Measurements from ENCODE around the gene ARL6IP5.

DNA sequence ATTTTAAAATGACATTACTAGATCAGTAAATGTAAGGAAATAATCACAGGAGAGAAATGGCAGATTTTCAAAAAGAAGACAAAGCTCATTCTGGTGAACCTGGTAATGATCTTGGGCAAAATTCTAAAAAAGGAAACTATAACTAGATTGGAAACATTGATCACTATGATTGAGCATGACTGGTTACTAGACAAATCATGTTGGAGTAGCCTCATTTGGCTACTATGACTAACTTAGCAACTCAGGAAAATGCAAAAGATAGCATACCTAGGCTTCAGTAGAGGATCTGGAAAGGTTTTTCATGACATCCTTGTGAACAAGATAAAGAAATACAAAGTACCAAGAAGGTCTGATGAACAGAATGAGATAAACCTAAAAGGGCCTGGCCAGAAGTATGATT is 25.0 kb upstream of the ARL6IP5 start:
- no peak for TF ChIP-seq ARNTL (CRISPR knock-in tag; IDR thresholded peaks at IDR 0.05; ENCODE audit: borderline replicate concordance, low read depth)
- TF ChIP-seq ZNF8 (CRISPR knock-in tag; IDR thresholded peaks at IDR 0.05) = no peak
- TF ChIP-seq, protein P1, sequence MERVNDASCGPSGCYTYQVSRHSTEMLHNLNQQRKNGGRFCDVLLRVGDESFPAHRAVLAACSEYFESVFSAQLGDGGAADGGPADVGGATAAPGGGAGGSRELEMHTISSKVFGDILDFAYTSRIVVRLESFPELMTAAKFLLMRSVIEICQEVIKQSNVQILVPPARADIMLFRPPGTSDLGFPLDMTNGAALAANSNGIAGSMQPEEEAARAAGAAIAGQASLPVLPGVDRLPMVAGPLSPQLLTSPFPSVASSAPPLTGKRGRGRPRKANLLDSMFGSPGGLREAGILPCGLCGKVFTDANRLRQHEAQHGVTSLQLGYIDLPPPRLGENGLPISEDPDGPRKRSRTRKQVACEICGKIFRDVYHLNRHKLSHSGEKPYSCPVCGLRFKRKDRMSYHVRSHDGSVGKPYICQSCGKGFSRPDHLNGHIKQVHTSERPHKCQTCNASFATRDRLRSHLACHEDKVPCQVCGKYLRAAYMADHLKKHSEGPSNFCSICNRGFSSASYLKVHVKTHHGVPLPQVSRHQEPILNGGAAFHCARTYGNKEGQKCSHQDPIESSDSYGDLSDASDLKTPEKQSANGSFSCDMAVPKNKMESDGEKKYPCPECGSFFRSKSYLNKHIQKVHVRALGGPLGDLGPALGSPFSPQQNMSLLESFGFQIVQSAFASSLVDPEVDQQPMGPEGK (CRISPR knock-in tag; IDR thresholded peaks at IDR 0.05; ENCODE audit: borderline replicate concordance) = no peak
- TF ChIP-seq ZFP30 (CRISPR knock-in tag; IDR thresholded peaks at IDR 0.05) = no peak
- no peak for TF ChIP-seq ZNF565 (CRISPR knock-in tag; conservative IDR thresholded peaks at IDR 0.05; ENCODE audit: low read depth)
- TF ChIP-seq ZC3H10 (CRISPR knock-in tag; IDR thresholded peaks at IDR 0.05) = no peak
- no peak for TF ChIP-seq CSDC2 (CRISPR knock-in tag; IDR thresholded peaks at IDR 0.05)
- TF ChIP-seq, protein P2, sequence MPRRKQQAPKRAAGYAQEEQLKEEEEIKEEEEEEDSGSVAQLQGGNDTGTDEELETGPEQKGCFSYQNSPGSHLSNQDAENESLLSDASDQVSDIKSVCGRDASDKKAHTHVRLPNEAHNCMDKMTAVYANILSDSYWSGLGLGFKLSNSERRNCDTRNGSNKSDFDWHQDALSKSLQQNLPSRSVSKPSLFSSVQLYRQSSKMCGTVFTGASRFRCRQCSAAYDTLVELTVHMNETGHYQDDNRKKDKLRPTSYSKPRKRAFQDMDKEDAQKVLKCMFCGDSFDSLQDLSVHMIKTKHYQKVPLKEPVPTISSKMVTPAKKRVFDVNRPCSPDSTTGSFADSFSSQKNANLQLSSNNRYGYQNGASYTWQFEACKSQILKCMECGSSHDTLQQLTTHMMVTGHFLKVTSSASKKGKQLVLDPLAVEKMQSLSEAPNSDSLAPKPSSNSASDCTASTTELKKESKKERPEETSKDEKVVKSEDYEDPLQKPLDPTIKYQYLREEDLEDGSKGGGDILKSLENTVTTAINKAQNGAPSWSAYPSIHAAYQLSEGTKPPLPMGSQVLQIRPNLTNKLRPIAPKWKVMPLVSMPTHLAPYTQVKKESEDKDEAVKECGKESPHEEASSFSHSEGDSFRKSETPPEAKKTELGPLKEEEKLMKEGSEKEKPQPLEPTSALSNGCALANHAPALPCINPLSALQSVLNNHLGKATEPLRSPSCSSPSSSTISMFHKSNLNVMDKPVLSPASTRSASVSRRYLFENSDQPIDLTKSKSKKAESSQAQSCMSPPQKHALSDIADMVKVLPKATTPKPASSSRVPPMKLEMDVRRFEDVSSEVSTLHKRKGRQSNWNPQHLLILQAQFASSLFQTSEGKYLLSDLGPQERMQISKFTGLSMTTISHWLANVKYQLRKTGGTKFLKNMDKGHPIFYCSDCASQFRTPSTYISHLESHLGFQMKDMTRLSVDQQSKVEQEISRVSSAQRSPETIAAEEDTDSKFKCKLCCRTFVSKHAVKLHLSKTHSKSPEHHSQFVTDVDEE (CRISPR knock-in tag; IDR thresholded peaks at IDR 0.05) = no peak
- TF ChIP-seq, protein P3, sequence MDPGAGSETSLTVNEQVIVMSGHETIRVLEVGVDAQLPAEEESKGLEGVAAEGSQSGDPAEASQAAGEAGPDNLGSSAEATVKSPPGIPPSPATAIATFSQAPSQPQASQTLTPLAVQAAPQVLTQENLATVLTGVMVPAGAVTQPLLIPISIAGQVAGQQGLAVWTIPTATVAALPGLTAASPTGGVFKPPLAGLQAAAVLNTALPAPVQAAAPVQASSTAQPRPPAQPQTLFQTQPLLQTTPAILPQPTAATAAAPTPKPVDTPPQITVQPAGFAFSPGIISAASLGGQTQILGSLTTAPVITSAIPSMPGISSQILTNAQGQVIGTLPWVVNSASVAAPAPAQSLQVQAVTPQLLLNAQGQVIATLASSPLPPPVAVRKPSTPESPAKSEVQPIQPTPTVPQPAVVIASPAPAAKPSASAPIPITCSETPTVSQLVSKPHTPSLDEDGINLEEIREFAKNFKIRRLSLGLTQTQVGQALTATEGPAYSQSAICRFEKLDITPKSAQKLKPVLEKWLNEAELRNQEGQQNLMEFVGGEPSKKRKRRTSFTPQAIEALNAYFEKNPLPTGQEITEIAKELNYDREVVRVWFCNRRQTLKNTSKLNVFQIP (CRISPR knock-in tag; IDR thresholded peaks at IDR 0.05; ENCODE audit: borderline replicate concordance, low read depth) = no peak
- no peak for TF ChIP-seq ESRRG (CRISPR knock-in tag; IDR thresholded peaks at IDR 0.05)
- TF ChIP-seq RARB (CRISPR knock-in tag; IDR thresholded peaks at IDR 0.05) = no peak
- no peak for TF ChIP-seq TOX (CRISPR knock-in tag; IDR thresholded peaks at IDR 0.05; ENCODE audit: borderline replicate concordance)
- TF ChIP-seq ZFP3 (CRISPR knock-in tag; IDR thresholded peaks at IDR 0.05) = no peak
- TF ChIP-seq CREB5 (CRISPR knock-in tag; IDR thresholded peaks at IDR 0.05; ENCODE audit: low read depth) = no peak

Data from SK-N-SH treated with all-trans-retinoic acid at 6 μM for 48 hours (cell line).